K562 (cell line): ENCODE results near the gene CLDN5. TPM values are rescaled to one million over a fixed set of nuclear protein-coding genes. Genes with fewer than 3 reads are reported as not detected.

Experiments
- ELF4 ChIP-seq: fragments of 450-650 bp; formaldehyde crosslinking; IDR thresholded peaks from 2 replicates; pipeline ENCODE4 v1.4.0; 2022; ENCODE audit warnings: missing genetic modification characterization
- JUND ChIP-seq, 2 experiments: IDR thresholded peaks; 2 replicates in 1 of 2; 3 replicates in 1 of 2; pipeline ENCODE4 v1.6.1; 2011; ENCODE audit warnings: borderline replicate concordance in 2 of 2, low read depth in 2 of 2, low read length in 2 of 2, improper control_type of control experiment in 1 of 2, missing biosample characterization in 1 of 2, missing genetic modification characterization in 1 of 2, missing genetic modification reagents in 1 of 2
- KAT2B ChIP-seq: IDR thresholded peaks from one replicate; pipeline ENCODE4 v1.6.1; 2012; ENCODE audit warnings: low read depth, mild to moderate bottlenecking, control low read depth, inconsistent platforms, low read length, moderate library complexity
- PCBP1 ChIP-seq: fragments of 200-400 bp; formaldehyde crosslinking; IDR thresholded peaks from 2 replicates; pipeline ENCODE4 v1.6.1; 2018; ENCODE audit warnings: mild to moderate bottlenecking, low read depth, low read length; ENCODE audit not compliant: poor library complexity, severe bottlenecking
- SMC3 ChIP-seq: conservative IDR thresholded peaks from 2 replicates; pipeline ENCODE4 v1.6.1; 2011; ENCODE audit warnings: low read depth, low read length, improper control_type of control experiment; ENCODE audit not compliant: insufficient read depth
- SUPT5H ChIP-seq: fragments of 450-650 bp; IDR thresholded peaks from 2 replicates; pipeline ENCODE4 v1.6.1; 2016
- TBL1XR1 ChIP-seq, 2 experiments: IDR thresholded peaks; 2 replicates each; pipeline ENCODE4 v1.6.1; 2012; ENCODE audit warnings: improper control_type of control experiment in 2 of 2, low read length in 2 of 2, mild to moderate bottlenecking in 1 of 2
- TOE1 ChIP-seq, 2 experiments: fragments of 450-650 bp in 1 of 2; sonication (generic) in 1 of 2; formaldehyde crosslinking in 1 of 2; IDR thresholded peaks; 2 replicates each; pipeline versions ENCODE4 v1.7.1 to v1.8.0; 2016 to 2022; ENCODE audit warnings: borderline replicate concordance in 2 of 2, mild to moderate bottlenecking in 2 of 2, antibody characterized with exemption in 1 of 2, inconsistent platforms in 1 of 2, low read depth in 1 of 2, missing genetic modification reagents in 1 of 2, moderate library complexity in 1 of 2
- XRCC4 ChIP-seq: IDR thresholded peaks from one replicate; pipeline ENCODE4 v1.6.1; 2011; ENCODE audit not compliant: insufficient read depth, insufficient read length; ENCODE audit errors: extremely low read depth
- ZNF780A ChIP-seq: fragments of 250-450 bp; sonication (Bioruptor Pico); IDR thresholded peaks from 2 replicates; pipeline ENCODE4 v1.5.0; 2021; ENCODE audit warnings: mild to moderate bottlenecking
- polyA plus RNA-seq, 8 experiments: library from polyadenylated mRNA; depleted of rRNA in 4 of 8; stranded (reverse) in 5 of 8; unstranded in 3 of 8; fragments of >200 nt; fragmentation: Nextera tagmentation in 2 of 8; fragmentation: Illumina TruSeq in 1 of 8; extraction: Ambion mirVana in 2 of 8; extraction: Trizol in 1 of 8; gene quantifications; 2 replicates each; pipeline versions ENCODE4 v1.2.1 to v1.2.3, GENCODE V29; 2011 to 2014; ENCODE audit warnings: inconsistent platforms in 1 of 8, missing spikeins in 1 of 8
- total RNA-seq, 7 experiments: library from RNA; depleted of rRNA in 6 of 7; stranded (reverse); fragments of >200 nt in 6 of 7; fragmentation: Illumina TruSeq in 2 of 7; extraction: Trizol in 2 of 7; gene quantifications; 2 replicates each; pipeline versions ENCODE4 v1.2.1 to v1.2.3, GENCODE V29; 2011 to 2021; ENCODE audit warnings: low replicate concordance in 1 of 7
- TF ChIP-seq, protein P1 (sequence below): IDR thresholded peaks from 2 replicates; pipeline ENCODE4 v1.6.1; 2012; ENCODE audit warnings: low read depth, low read length, improper control_type of control experiment, borderline replicate concordance
- TF ChIP-seq, protein P2 (sequence below): fragments of 250-450 bp; sonication (Bioruptor Pico); IDR thresholded peaks from 2 replicates; pipeline ENCODE4 v1.9.0; 2021; ENCODE audit warnings: mild to moderate bottlenecking, inconsistent platforms
- TF ChIP-seq, protein P3 (sequence below): fragments of 250-450 bp; sonication (Bioruptor Pico); IDR thresholded peaks from 2 replicates; pipeline ENCODE4 v1.4.0; 2020; ENCODE audit warnings: mild to moderate bottlenecking
- TF ChIP-seq, protein P4 (sequence below): fragments of 250-450 bp; sonication (Bioruptor Pico); IDR thresholded peaks from 2 replicates; pipeline ENCODE4 v1.9.0; 2021; ENCODE audit warnings: mild to moderate bottlenecking
- TF ChIP-seq, protein P5 (sequence below), 2 experiments: IDR thresholded peaks in 1 of 2; conservative IDR thresholded peaks in 1 of 2; 2 replicates each; pipeline ENCODE4 v1.6.1; 2016; ENCODE audit warnings: low read depth in 2 of 2, mild to moderate bottlenecking in 1 of 2, missing compliant biosample characterization in 1 of 2, missing genetic modification characterization in 1 of 2, moderate library complexity in 1 of 2

CLDN5 gene
- total and polyA plus RNA-seq, 9 of the 15 experiments (the other 6 are each of a cell fraction or from before 2014, with no cell fraction given), result 0.20 TPM; not detected in 8

DNA sequence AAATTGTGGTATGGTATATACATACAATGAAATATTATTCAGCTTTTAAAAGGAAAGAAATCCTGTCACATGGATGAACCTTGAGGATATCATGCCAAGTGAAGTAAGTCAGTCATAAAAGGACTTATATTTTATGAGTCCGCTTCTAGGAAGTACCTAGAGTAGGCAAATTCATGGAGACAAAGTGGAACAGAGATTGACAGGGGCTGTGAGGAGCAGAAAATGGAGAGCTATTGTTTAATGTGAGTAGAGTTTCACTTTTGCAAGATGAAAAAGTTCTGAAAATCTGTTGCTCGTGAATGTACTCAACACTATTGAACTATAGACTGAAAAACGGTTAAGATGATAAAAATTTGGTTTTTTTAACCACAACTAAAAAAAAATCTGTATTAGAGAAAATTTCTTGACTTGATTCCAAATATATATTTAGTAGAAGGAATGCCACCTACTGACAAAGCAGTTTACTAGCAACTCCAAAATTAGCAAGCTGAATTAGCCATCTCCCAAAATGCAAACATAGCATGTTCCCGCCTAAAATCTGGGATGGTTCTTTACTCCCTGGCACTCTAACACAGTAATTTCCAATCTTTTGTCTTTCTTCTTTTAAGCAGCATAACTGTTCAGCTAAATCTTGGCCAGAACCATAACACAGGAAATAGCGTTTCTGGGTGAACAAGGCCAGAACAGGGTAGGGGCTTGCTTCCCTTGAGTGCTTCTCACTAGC is 46.7 kb downstream of the CLDN5 start (continued):
- TF ChIP-seq, protein P1, sequence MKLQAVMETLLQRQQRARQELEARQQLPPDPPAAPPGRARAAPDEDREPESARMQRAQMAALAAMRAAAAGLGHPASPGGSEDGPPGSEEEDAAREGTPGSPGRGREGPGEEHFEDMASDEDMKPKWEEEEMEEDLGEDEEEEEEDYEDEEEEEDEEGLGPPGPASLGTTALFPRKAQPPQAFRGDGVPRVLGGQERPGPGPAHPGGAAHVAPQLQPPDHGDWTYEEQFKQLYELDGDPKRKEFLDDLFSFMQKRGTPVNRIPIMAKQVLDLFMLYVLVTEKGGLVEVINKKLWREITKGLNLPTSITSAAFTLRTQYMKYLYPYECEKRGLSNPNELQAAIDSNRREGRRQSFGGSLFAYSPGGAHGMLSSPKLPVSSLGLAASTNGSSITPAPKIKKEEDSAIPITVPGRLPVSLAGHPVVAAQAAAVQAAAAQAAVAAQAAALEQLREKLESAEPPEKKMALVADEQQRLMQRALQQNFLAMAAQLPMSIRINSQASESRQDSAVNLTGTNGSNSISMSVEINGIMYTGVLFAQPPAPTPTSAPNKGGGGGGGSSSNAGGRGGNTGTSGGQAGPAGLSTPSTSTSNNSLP, result peak; percentile 70; the same call in 1 of the 2 replicates
- TF ChIP-seq KAT2B (no peak), SMC3 (peak; percentile 31; the same call in 1 of the 2 replicates), JUND (IDR thresholded peaks at IDR 0.05; ENCODE audit: borderline replicate concordance, low read depth, low read length) (peak; percentile 39; the same call in 1 of the 2 replicates), JUND (tag; IDR thresholded peaks at IDR 0.05; ENCODE audit: borderline replicate concordance, low read depth, low read length) (no peak), ZNF780A (CRISPR knock-in tag) (no peak), TOE1 (IDR thresholded peaks at IDR 0.05; ENCODE audit: borderline replicate concordance) (no peak), TOE1 (CRISPR knock-in tag; IDR thresholded peaks at IDR 0.05; ENCODE audit: borderline replicate concordance, low read depth) (no peak), PCBP1 (no peak), TBL1XR1 (IDR thresholded peaks at IDR 0.05; ENCODE audit: low read length in 2 of 2) (peak in 1 of 2 experiments; percentile 59; a peak in 2 of 4 replicates), XRCC4 (no peak), ELF4 (CRISPR knock-in tag) (no peak), SUPT5H (no peak)
- TF ChIP-seq, protein P2, sequence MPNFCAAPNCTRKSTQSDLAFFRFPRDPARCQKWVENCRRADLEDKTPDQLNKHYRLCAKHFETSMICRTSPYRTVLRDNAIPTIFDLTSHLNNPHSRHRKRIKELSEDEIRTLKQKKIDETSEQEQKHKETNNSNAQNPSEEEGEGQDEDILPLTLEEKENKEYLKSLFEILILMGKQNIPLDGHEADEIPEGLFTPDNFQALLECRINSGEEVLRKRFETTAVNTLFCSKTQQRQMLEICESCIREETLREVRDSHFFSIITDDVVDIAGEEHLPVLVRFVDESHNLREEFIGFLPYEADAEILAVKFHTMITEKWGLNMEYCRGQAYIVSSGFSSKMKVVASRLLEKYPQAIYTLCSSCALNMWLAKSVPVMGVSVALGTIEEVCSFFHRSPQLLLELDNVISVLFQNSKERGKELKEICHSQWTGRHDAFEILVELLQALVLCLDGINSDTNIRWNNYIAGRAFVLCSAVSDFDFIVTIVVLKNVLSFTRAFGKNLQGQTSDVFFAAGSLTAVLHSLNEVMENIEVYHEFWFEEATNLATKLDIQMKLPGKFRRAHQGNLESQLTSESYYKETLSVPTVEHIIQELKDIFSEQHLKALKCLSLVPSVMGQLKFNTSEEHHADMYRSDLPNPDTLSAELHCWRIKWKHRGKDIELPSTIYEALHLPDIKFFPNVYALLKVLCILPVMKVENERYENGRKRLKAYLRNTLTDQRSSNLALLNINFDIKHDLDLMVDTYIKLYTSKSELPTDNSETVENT (CRISPR knock-in tag), result 0 out of 2 replicates have a peak, but pooled peaks have one; percentile 47
- TF ChIP-seq, protein P3, sequence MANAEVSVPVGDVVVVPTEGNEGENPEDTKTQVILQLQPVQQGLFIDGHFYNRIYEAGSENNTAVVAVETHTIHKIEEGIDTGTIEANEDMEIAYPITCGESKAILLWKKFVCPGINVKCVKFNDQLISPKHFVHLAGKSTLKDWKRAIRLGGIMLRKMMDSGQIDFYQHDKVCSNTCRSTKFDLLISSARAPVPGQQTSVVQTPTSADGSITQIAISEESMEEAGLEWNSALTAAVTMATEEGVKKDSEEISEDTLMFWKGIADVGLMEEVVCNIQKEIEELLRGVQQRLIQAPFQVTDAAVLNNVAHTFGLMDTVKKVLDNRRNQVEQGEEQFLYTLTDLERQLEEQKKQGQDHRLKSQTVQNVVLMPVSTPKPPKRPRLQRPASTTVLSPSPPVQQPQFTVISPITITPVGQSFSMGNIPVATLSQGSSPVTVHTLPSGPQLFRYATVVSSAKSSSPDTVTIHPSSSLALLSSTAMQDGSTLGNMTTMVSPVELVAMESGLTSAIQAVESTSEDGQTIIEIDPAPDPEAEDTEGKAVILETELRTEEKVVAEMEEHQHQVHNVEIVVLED (CRISPR knock-in tag), result peak; percentile 46; the same call in 1 of the 2 replicates
- TF ChIP-seq, protein P4, sequence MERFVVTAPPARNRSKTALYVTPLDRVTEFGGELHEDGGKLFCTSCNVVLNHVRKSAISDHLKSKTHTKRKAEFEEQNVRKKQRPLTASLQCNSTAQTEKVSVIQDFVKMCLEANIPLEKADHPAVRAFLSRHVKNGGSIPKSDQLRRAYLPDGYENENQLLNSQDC, result peak; percentile 69; the same call in 1 of the 2 replicates
- TF ChIP-seq, protein P5, sequence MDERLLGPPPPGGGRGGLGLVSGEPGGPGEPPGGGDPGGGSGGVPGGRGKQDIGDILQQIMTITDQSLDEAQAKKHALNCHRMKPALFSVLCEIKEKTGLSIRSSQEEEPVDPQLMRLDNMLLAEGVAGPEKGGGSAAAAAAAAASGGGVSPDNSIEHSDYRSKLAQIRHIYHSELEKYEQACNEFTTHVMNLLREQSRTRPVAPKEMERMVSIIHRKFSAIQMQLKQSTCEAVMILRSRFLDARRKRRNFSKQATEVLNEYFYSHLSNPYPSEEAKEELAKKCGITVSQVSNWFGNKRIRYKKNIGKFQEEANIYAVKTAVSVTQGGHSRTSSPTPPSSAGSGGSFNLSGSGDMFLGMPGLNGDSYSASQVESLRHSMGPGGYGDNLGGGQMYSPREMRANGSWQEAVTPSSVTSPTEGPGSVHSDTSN (CRISPR knock-in tag; IDR thresholded peaks at IDR 0.05; ENCODE audit: low read depth), result no peak
- TF ChIP-seq, protein P5 (tag; conservative IDR thresholded peaks at IDR 0.05; ENCODE audit: low read depth), result 0 out of 2 replicates have a peak, but pooled peaks have one; percentile 19
